Fibroblast of lung (primary cell): Measurements from ENCODE around the gene GLDC. TPM values are rescaled to one million over a fixed set of nuclear protein-coding genes. Genes with fewer than 3 reads are reported as not detected.

Source experiments
- DNase-seq, 2 donors: peaks; one replicate each; pipeline versions ENCODE4 v3.0.0 to v3.0.0-alpha.2; 2010; ENCODE audit warnings: low read depth in 2 of 2
- H2AFZ ChIP-seq: 2 replicates; pipeline ENCODE4 v1.5.1; 2012; ENCODE audit warnings: low read length, control low read depth, inconsistent platforms
- H3K27ac ChIP-seq: 2 replicates; pipeline ENCODE4 v1.5.1; 2011; ENCODE audit warnings: low read length, control low read depth; ENCODE audit not compliant: insufficient read depth
- H3K27me3 ChIP-seq: 2 replicates; pipeline ENCODE4 v1.5.1; 2011; ENCODE audit warnings: mild to moderate bottlenecking, low read length; ENCODE audit not compliant: control insufficient read depth, insufficient read depth
- H3K36me3 ChIP-seq: 2 replicates; pipeline ENCODE4 v1.5.1; 2011; ENCODE audit warnings: low read length; ENCODE audit not compliant: control insufficient read depth, insufficient read depth
- H3K4me1 ChIP-seq: 2 replicates; pipeline ENCODE4 v1.5.1; 2011; ENCODE audit warnings: low read length; ENCODE audit not compliant: control insufficient read depth, insufficient read depth; ENCODE audit errors: extremely low read depth
- H3K4me2 ChIP-seq: 2 replicates; pipeline ENCODE4 v1.5.1; 2011; ENCODE audit warnings: low read length, control low read depth; ENCODE audit not compliant: insufficient read depth; ENCODE audit errors: extremely low read depth
- H3K4me3 ChIP-seq, 4 experiments: fragments of 200-600 bp in 1 of 4; sonication (generic) in 1 of 4; replicated peaks in 1 of 4; 2 replicates each; pipeline ENCODE4 v1.5.1; 2011 to 2016; ENCODE audit warnings: low read length in 4 of 4, low read depth in 3 of 4, mild to moderate bottlenecking in 3 of 4, control low read depth in 2 of 4, inconsistent platforms in 1 of 4, mixed read lengths in 1 of 4; ENCODE audit not compliant: insufficient read depth in 1 of 4; ENCODE audit errors: control extremely low read depth in 1 of 4
- H3K79me2 ChIP-seq: 2 replicates; pipeline ENCODE4 v1.5.1; 2012; ENCODE audit warnings: mild to moderate bottlenecking, low read length, inconsistent platforms; ENCODE audit not compliant: control insufficient read depth, insufficient read depth
- H3K9ac ChIP-seq: 2 replicates; pipeline ENCODE4 v1.5.1; 2011; ENCODE audit warnings: mild to moderate bottlenecking, low read length, control low read depth; ENCODE audit not compliant: insufficient read depth
- H3K9me3 ChIP-seq: 2 replicates; pipeline ENCODE4 v1.5.1; 2012; ENCODE audit warnings: low read depth, low read length; ENCODE audit not compliant: control insufficient read depth, insufficient read depth
- H4K20me1 ChIP-seq: 2 replicates; pipeline ENCODE4 v1.5.1; 2011; ENCODE audit warnings: low read length; ENCODE audit not compliant: control insufficient read depth, insufficient read depth; ENCODE audit errors: extremely low read depth
- CTCF ChIP-seq, 2 donors: IDR thresholded peaks in 1 of 2; conservative IDR thresholded peaks in 1 of 2; 1 replicate in 1 of 2; 2 replicates in 1 of 2; pipeline ENCODE4 v1.5.1; 2011 to 2012; ENCODE audit warnings: low read length in 2 of 2, control low read depth in 1 of 2, inconsistent platforms in 1 of 2, low read depth in 1 of 2, mild to moderate bottlenecking in 1 of 2
- EZH2 ChIP-seq: IDR thresholded peaks from 2 replicates; pipeline ENCODE4 v1.5.1; 2012; ENCODE audit warnings: low read length, control low read depth, mild to moderate bottlenecking; ENCODE audit errors: missing control alignments
- polyA plus RNA-seq, 2 donors: library from polyadenylated mRNA; depleted of rRNA in 1 of 2; stranded (reverse) in 1 of 2; unstranded in 1 of 2; fragments of >200 nt; gene quantifications; 2 replicates each; pipeline ENCODE4 v1.2.1, GENCODE V29; 2011 to 2012; ENCODE audit warnings: missing spikeins in 1 of 2
- total RNA-seq: library from RNA; depleted of rRNA; stranded (reverse); fragments of >200 nt; gene quantifications from 2 replicates; pipeline ENCODE4 v1.2.1, GENCODE V29; 2014

GLDC gene
- total and polyA plus RNA-seq, 2 donors (not counting 1 experiment from before 2014, with no cell fraction given): 0.45 to 0.83 TPM

- Histone ChIP-seq H4K20me1 (no peaks in the 10 kb centered on the region), H3K36me3 (no peaks in the 10 kb centered on the region), H3K79me2 (no peaks in the 10 kb centered on the region), H3K27ac (no peak overlapping the region), H3K4me2 (no peak overlapping the region), H3K9ac (no peak overlapping the region), H3K9me3 (no peaks in the 10 kb centered on the region), H2AFZ (no peak overlapping the region), H3K4me3 (no peak overlapping the region), H3K4me1 (no peaks in the 10 kb centered on the region), H3K27me3 (no peaks in the 10 kb centered on the region)
- no peak for DNase-seq
- TF ChIP-seq EZH2: no peak
- no peak for TF ChIP-seq CTCF (conservative IDR thresholded peaks at IDR 0.05 in 1 of 2, IDR thresholded peaks at IDR 0.05 in 1 of 2; ENCODE audit: low read depth in 1 of 2, low read length in 2 of 2)
These were observed 24.4 kb upstream of the GLDC start for GRCh38 chr9:6669881-6670280.

- Histone ChIP-seq H4K20me1 (no peaks in the 10 kb centered on the region), H2AFZ (no peak overlapping the region), H3K9me3 (no peaks in the 10 kb centered on the region), H3K36me3 (no peaks in the 10 kb centered on the region), H3K4me1 (no peaks in the 10 kb centered on the region), H3K27me3 (no peaks in the 10 kb centered on the region), H3K4me3 (no peak overlapping the region), H3K9ac (no peak overlapping the region), H3K4me2 (no peak overlapping the region), H3K79me2 (no peaks in the 10 kb centered on the region), H3K27ac (no peak overlapping the region)
- TF ChIP-seq CTCF (conservative IDR thresholded peaks at IDR 0.05 in 1 of 2, IDR thresholded peaks at IDR 0.05 in 1 of 2; ENCODE audit: low read depth in 1 of 2, low read length in 2 of 2) (peak; percentile 57 to 65), EZH2 (no peak)
- DNase-seq: peak; percentile 31 to 54
These were observed 22.2 kb upstream of the GLDC start for GRCh38 chr9:6667633-6668280.

GRCh38 chr9:6667080-6667479, 21.6 kb upstream of the GLDC start:
- H2AFZ ChIP-seq: no peak overlapping the region
- H3K79me2 ChIP-seq: no peaks in the 10 kb centered on the region
- no peak overlapping the region for H3K27ac ChIP-seq
- H3K4me2 ChIP-seq: no peak overlapping the region
- H3K9me3 ChIP-seq: no peaks in the 10 kb centered on the region
- no peaks in the 10 kb centered on the region for H3K27me3 ChIP-seq
- H4K20me1 ChIP-seq: no peaks in the 10 kb centered on the region
- no peaks in the 10 kb centered on the region for H3K36me3 ChIP-seq
- H3K4me1 ChIP-seq: no peaks in the 10 kb centered on the region
- TF ChIP-seq EZH2 (no peak), CTCF (conservative IDR thresholded peaks at IDR 0.05 in 1 of 2, IDR thresholded peaks at IDR 0.05 in 1 of 2; ENCODE audit: low read depth in 1 of 2, low read length in 2 of 2) (no peak)
- no peak overlapping the region for H3K4me3 ChIP-seq
- no peak overlapping the region for H3K9ac ChIP-seq
- no peak for DNase-seq
